HK-2 (cell line): Measurements from ENCODE around the gene NOSTRIN.
A peak's percentile ranks its signal among the peaks of the same experiment; 100 is the strongest.
"Not testable (repeated sequence)": the region's sequence is repeated elsewhere in the genome, so short reads cannot be mapped to it uniquely, and the experiment has no call there.

ENCODE experiments used
- DNase-seq: peaks from one replicate; pipeline ENCODE4 v3.0.0-alpha.2; 2018; ENCODE audit not compliant: unreplicated experiment

The NOSTRIN gene

GRCh38 chr2:168790226-168790902 lies 12.1 kb upstream of the NOSTRIN start:
- DNase-seq, result no peak

GRCh38 chr2:168791140-168791539 lies 11.3 kb upstream of the NOSTRIN start:
- DNase-seq, result not testable (repeated sequence)

GRCh38 chr2:168793596-168793995 lies 8.8 kb upstream of the NOSTRIN start:
- no peak for DNase-seq

GRCh38 chr2:168794968-168795367 lies 7.5 kb upstream of the NOSTRIN start:
- DNase-seq, result no peak

GRCh38 chr2:168796090-168796577 lies 6.3 kb upstream of the NOSTRIN start:
- no peak for DNase-seq

GRCh38 chr2:168796583-168797285 lies 5.7 kb upstream of the NOSTRIN start:
- DNase-seq, result no peak

- no peak for DNase-seq
Measured at GRCh38 chr2:168797286-168797655, 5.2 kb upstream of the NOSTRIN start.

- DNase-seq, result no peak
Measured at GRCh38 chr2:168798076-168798887, 4.2 kb upstream of the NOSTRIN start.

GRCh38 chr2:168798888-168799410 lies 3.5 kb upstream of the NOSTRIN start:
- DNase-seq, result no peak

- DNase-seq, result no peak
Measured at GRCh38 chr2:168801471-168801870, 966 bp upstream of the NOSTRIN start.

- no peak for DNase-seq
Measured at GRCh38 chr2:168802859-168803725, 655 bp downstream of the NOSTRIN start.

GRCh38 chr2:168804214-168804613 lies 1.8 kb downstream of the NOSTRIN start:
- no peak for DNase-seq

- no peak for DNase-seq
Measured at GRCh38 chr2:168805615-168806014, 3.2 kb downstream of the NOSTRIN start.

GRCh38 chr2:168809537-168809936 lies 7.1 kb downstream of the NOSTRIN start:
- no peak for DNase-seq

GRCh38 chr2:168810235-168810634 lies 7.8 kb downstream of the NOSTRIN start:
- DNase-seq, result no peak

- DNase-seq, result no peak
Measured at GRCh38 chr2:168811696-168812095, 9.3 kb downstream of the NOSTRIN start.

- peak; percentile 3 for DNase-seq
Measured at GRCh38 chr2:168814046-168814445, 11.6 kb downstream of the NOSTRIN start.

- peak; percentile 10 for DNase-seq
Measured at GRCh38 chr2:168814939-168815907, 12.8 kb downstream of the NOSTRIN start.

GRCh38 chr2:168816369-168816768 lies 13.9 kb downstream of the NOSTRIN start:
- DNase-seq, result peak; percentile 52
